HG03378 (cell line): ENCODE data around the gene ABCA6.

Source experiments
- ATAC-seq: cut with Tn5 transposase; IDR thresholded peaks from one replicate; pipeline ENCODE4 v1.9.1; 2021; ENCODE audit warnings: mild to moderate bottlenecking, moderate library complexity; ENCODE audit not compliant: unreplicated experiment

ABCA6 gene

DNA sequence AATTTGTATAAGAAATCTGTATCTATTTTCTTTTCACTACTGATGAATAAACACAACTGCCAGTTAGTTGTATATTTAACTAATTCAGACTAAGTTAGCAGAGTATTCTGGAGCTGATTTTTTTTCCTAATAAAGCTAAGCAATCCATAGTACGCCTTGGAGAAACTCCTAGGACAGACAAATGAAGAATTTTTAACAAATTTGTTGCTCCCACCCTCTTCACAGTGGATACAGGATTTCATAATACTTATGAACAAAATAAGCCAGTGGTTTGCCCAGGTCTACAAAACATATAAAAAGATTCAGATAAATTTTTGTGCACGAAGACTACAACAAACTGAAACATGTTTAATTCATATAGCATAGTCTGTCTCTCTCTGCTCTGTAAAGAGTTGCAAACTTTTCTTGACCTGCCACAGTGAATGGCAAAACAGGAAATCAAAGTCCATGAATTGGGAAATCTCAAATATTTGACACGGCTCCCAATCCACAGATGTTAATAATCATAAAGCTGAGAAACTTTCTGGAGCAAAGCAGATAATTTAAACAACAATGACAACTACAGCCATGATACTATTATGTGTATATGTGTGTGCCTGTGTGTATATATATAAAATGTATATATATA, 594 bp upstream of the ABCA6 start:
- ATAC-seq = no peak

DNA sequence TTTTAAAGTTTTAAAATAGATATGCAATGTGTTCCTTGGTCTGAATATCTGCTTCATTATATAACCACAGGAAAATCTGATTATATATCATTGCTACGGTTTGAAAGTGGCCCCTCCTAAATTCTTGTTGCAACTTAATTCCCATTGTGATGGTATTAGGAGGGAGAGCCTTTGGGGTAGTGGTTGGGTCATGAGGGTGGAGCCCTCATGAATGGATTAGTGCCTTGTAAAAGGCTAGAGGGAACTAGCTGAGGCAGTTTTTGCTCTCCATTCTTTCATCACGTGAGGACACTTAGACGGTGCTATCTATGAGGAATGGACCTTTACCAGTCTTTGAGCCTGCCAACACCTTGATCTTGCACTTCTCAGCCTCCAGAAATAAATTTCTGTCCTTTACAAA, 7.6 kb downstream of the ABCA6 start:
- no peak for ATAC-seq

DNA sequence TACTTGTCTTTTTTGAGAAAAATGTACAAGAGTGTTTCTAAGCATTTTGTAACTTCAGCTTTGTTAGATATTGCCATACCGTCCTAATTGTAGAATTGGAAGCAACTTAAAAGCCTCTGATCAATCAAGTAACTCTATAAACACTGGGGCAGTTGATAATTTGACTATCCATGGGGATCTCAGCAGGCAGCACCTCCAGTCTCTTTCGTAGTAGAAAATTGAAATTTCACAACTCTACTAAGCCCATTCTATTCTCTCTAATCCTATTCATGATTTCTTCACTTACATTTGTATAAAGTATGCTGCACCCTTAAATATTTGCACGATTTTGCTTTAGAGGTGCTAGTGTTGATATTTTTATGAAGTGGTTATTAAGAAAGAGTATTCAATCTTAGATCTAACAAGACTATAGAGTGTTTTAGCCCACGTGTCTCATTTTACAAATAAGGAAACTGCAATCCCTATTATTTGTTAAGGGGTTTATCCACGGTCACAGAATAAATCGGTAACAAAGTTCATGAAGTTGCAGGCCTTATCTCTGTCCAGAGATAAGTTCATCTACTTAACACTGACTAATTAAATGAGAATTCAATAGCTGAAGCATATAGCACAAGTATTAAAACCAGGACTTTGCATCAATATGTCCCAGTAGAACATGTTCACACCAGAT, 10.9 kb downstream of the ABCA6 start:
- ATAC-seq = no peak

GRCh38 chr17:69123626-69124025, 18.1 kb downstream of the ABCA6 start:
- ATAC-seq = no peak

GRCh38 chr17:69122065-69122464, 19.6 kb downstream of the ABCA6 start:
- no peak for ATAC-seq

DNA sequence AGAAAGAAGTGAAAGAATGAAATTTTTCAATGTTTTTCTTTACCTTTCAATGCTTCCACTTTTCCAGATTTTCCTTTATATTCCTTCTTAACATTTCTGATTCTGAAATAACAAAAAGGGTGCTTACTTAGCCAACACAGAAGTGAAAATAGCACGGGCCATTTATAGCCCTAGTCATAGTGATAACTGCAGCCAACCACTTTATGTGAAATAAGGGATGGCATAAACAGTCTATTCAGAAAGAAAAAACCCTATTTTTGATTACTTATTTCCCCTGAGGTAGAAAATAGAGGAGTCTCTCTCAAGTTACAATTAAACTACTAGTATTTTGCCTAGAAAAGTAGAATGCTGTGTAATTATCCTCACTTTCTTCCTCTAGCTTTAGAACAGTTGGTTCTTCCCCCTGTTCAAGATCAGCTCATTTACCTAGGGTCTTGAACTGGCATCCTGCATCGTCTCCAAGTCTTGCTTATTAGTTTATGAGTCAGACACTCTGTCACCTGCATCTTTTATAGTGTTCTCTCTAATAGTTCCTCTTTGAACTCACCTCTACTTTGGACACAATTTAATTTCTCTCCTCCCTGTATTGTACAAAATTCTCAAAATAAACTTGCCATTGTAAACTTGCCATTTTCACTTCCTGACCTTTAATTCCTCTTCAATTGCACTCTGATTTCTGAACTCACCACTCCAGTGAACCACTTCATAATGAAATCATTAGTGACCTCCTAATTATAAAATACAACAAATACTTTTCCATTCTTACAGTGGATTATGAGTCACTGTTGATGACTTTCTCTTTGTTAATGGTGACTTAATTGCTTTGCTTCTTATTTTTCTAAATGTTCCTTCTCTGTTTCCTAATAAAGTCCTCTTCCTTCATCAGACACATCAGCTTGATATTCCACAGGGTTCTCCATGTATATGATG, 23.6 kb downstream of the ABCA6 start:
- peak; percentile 40 for ATAC-seq

DNA sequence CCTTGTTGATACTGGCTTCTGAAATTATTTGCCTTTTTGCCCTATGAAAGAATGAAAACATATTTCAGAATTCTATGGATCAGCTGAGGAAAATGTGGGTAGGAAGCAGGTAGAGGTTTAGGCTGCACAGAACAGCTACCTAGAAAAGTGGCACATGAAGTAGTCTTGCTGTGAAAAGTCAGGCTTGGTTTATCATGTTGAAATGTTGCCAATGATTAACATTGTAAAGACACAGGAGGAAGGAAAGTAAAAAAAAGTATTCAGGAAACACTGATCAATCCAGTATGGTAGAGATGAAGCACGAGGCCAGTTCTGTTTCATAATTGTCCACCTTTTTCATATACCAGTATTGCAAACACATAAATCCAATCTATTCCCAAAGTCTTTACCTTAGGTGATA, 29.9 kb downstream of the ABCA6 start:
- no peak for ATAC-seq

DNA sequence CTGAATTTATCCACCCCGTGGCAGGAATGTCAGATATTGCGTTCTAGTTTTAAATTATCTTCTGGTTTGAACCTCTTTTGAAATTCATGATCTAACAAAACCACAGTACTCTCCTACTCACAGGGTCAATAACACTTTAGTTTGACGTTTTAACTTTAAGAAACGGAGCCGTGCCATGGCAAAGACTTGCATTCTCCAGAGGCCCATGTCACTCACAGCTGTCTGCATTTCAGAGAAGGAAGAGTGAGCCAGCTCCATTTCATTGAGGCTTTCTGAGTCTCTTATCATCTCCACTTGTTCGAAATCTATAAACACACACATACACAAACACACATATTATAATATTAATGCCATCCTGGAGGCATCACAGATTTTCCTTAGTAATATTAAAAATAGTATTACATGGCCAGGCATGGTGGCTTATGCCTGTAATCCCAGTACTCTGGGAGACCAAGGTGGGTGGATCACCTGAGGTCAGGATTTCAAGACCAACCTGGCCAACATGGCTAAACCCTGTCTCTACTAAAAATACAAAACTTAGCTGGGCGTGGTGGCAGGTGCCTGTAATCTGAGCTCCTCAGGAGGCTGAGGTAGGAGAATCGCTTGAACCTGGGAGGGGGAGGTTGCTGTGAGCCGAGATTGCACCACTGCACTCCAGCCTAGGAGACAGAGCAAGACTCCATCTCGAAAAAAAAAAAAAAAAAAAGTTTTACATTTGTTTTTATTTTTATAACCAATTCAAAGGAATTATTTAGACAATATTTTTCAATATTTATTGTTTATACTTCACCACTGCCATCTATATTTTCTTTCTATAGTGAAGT, 35.6 kb downstream of the ABCA6 start:
- no peak for ATAC-seq

- ATAC-seq = no peak
Measured at GRCh38 chr17:69103557-69104233, 38.0 kb downstream of the ABCA6 start.

- no peak for ATAC-seq
Measured at GRCh38 chr17:69098625-69099024, 43.1 kb downstream of the ABCA6 start.

DNA sequence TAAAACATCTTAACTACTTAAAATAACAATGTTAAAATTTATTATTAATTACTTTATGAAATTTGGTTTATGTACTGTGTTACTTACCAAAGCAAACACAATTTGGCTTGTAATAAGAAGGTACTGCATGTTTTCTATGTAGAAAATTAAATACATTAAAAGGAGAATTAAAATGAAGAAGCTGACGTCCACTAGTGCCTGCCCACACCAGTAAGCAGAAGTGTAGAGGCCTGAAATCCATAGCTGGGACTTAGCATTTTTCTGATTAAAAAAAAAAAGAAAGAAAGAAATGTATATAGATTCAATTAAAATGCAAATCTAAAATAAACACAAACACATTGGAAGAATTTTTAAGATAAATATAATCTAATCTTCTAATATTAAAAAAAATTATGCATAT, 45.2 kb downstream of the ABCA6 start:
- ATAC-seq = no peak

GRCh38 chr17:69093995-69094394, 47.7 kb downstream of the ABCA6 start:
- no peak for ATAC-seq

- ATAC-seq = no peak
Measured at GRCh38 chr17:69093279-69093789, 48.4 kb downstream of the ABCA6 start.

- no peak for ATAC-seq
Measured at GRCh38 chr17:69090365-69090764, 51.3 kb downstream of the ABCA6 start.

DNA sequence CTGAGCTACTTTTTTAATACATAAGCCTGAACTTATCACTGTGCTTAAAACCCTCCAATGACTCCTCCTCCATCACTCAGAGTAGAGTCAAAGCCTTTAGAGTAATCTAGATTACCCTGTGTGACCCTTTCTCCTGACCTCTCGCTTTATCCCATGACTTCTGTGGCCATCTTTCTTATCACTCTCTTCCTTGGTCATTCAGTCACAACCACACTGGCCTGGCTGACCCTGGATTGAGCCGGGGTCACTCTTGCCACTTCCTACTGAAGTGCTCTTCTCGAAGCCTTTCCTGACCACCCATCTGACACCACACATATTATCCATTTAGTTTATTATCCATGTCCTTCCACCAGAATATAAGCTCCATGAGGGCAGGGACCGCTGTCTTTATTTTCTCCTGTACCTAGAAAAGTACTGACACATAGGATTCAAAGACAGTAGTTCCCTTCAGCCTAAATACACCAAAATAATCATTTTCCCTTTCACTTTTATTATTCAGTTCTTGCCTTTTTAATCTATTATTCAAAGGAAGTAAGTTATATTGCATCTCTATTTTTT, 53.0 kb downstream of the ABCA6 start:
- ATAC-seq = no peak

DNA sequence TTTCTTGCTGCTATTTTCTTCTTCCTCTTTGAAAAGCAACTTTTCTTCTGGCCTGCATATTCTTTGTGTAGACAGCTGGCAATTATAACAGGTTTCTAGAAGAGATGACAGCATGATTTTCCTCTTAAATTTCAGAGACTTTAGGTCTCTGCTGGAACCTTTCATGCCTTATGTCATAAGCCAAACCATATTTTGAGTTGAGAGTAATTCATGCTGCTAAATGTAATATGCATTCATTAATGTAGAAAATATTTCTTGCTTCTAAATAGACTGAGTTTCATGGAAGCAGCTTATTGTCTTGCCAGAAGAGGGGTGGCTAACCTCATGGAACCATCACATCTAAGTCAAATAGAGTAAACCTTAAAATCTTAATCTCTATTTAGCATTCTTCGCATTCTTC, 55.1 kb downstream of the ABCA6 start:
- ATAC-seq = no peak

- ATAC-seq = no peak
Measured at GRCh38 chr17:69084911-69085310, 56.8 kb downstream of the ABCA6 start.

GRCh38 chr17:69082696-69083095, 59.0 kb downstream of the ABCA6 start:
- ATAC-seq = no peak

DNA sequence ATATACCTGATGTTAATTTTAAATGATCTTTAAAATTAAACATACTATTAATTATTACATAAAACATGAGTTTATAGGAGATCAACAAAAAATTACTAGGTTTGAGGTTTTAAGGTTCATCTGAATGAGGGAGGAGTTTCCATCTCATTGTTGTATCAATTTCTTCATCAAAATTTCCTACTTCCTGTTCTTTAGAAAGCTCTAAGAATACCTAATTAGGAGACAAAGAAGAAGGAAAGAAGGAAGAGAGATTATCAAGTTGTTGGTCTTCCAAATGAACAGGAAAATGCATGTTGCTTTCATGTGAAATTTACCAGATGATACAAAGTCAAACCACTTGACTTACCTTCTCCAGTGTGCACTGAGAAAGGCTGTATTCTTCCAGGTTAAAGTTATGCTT, 62.8 kb downstream of the ABCA6 start:
- ATAC-seq = no peak

DNA sequence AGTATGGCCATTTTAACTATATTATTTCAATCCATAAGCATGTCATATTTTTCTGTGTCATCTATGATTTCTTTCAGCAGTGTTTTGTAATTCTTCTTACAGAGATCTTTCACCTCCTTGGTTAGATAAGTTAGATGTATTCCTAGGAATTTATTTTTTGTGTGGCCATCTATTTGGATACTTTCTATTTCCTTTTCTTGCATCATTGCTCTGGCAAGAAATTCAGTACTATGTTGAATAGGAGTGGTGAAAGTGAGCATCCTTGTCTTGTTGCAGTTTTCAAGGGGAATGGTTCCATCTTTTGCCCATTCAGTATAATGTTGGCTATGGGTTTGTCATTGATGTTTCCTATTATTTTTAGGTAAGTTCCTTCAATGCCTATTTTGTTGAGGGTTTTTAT, 65.9 kb downstream of the ABCA6 start:
- ATAC-seq = no peak
